ENCODE measurements around the gene PLEKHA7.

The PLEKHA7 gene

DNA sequence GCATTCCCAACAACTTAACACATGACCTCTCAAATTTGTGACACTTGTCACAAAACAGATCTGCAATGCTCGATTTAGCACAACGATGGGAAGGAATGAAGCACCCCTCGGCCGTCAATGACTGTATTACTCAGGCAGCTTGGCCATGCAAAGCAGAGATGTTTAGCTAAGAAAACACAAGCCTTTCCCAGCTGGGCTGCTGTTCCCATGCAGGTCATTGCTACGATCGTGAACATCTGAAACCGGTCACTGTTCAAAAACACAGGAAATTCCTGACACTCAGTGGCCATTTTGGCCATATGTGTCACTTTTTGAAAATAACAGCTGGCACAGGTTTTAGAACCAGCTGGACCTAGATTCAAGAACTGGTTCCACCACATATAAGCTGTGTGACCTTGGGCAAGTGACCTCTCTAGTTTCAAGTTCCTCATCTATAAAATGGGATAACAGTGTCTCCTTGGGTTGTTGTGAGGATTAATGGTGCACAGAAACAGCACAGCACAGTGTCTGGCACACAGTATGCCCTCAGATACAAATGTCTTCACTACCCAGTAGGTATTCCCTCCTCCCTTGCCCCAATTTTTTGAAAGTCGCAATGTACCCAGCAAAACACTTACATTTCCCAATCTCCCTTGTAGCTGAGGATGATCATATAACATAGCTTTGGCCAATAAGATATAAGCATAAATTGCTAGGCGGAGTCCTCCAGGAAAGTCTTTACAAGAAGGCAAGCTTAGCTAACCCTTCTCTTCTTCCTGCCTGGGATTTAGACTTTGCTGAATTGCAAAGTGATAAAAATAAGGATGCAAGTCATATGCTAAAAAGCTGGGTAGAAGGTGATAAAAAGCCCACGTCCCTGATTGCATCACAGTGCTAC, 182.7 kb downstream of the PLEKHA7 start:
- Histone ChIP-seq H3K9ac (ENCODE audit: low read depth, low read length) (no peak overlapping the region), H3K27ac (ENCODE audit: low read depth, low read length) (no peak overlapping the region), H3K27me3 (ENCODE audit: insufficient read depth, low read length) (no peaks in the 10 kb centered on the region), H3K4me1 (ENCODE audit: insufficient read depth, low read length) (peaks cover 12% of the 10 kb centered on the region), H3K4me3 (ENCODE audit: low read length) (no peak overlapping the region), H3K9me3 (ENCODE audit: insufficient read depth, low read depth, low read length) (no peaks in the 10 kb centered on the region), H3K36me3 (ENCODE audit: insufficient read depth, low read length) (no peaks in the 10 kb centered on the region)
- 86% methylated on average over 10 of the region's 10 CpGs for whole genome bisulfite sequencing

- 92% methylated on average over 2 of the region's 2 CpGs for WGBS
- no peaks in the 10 kb centered on the region for H3K36me3 ChIP-seq (ENCODE audit: insufficient read depth, low read length)
- peaks cover 5% of the 10 kb centered on the region for H3K4me1 ChIP-seq (ENCODE audit: insufficient read depth, low read length)
- H3K4me3 ChIP-seq (ENCODE audit: low read length): no peak overlapping the region
- H3K9me3 ChIP-seq (ENCODE audit: insufficient read depth, low read depth, low read length): no peaks in the 10 kb centered on the region
- H3K27me3 ChIP-seq (ENCODE audit: insufficient read depth, low read length): no peaks in the 10 kb centered on the region
- no peak overlapping the region for H3K27ac ChIP-seq (ENCODE audit: low read depth, low read length)
- no peak overlapping the region for H3K9ac ChIP-seq (ENCODE audit: low read depth, low read length)
These were observed 187.1 kb downstream of the PLEKHA7 start for GRCh38 chr11:16827139-16827538.

DNA sequence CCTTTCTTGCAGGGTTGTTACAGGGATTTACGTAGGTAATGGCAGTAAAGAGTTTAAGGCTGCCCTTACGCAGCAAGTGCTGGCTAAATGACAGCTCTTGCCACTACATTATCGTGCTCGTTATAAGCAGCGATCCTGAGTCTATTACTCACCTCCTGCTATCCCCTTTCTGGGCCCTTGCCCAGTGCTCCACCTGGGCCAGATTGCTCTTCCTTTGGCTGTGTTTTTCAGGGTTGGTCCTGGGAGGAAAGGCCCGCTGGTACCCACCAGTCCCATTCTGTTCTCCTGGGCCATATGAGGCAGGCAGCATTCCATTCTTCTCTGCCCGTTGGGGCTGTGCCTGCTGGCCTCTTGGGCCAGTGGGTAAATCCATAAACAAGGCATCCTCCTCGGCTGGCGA, 188.2 kb downstream of the PLEKHA7 start:
- no peaks in the 10 kb centered on the region for H3K4me1 ChIP-seq (ENCODE audit: insufficient read depth, low read length)
- 95% methylated on average over 9 of the region's 9 CpGs for WGBS
- H3K9me3 ChIP-seq (ENCODE audit: insufficient read depth, low read depth, low read length): no peaks in the 10 kb centered on the region
- H3K27me3 ChIP-seq (ENCODE audit: insufficient read depth, low read length): no peaks in the 10 kb centered on the region
- H3K9ac ChIP-seq (ENCODE audit: low read depth, low read length): no peak overlapping the region
- no peak overlapping the region for H3K4me3 ChIP-seq (ENCODE audit: low read length)
- no peaks in the 10 kb centered on the region for H3K36me3 ChIP-seq (ENCODE audit: insufficient read depth, low read length)
- H3K27ac ChIP-seq (ENCODE audit: low read depth, low read length): no peak overlapping the region

GRCh38 chr11:16825101-16825500, 189.1 kb downstream of the PLEKHA7 start:
- Histone ChIP-seq H3K36me3 (ENCODE audit: insufficient read depth, low read length) (no peaks in the 10 kb centered on the region), H3K4me1 (ENCODE audit: insufficient read depth, low read length) (0 out of 2 replicates have a peak, but pooled peaks cover 1% of the 10 kb centered on the region), H3K4me3 (ENCODE audit: low read length) (no peak overlapping the region), H3K9me3 (ENCODE audit: insufficient read depth, low read depth, low read length) (no peaks in the 10 kb centered on the region), H3K27me3 (ENCODE audit: insufficient read depth, low read length) (no peaks in the 10 kb centered on the region), H3K9ac (ENCODE audit: low read depth, low read length) (no peak overlapping the region), H3K27ac (ENCODE audit: low read depth, low read length) (no peak overlapping the region)
- 77% methylated on average over 5 of the region's 5 CpGs for WGBS

- Histone ChIP-seq H3K9ac (ENCODE audit: low read depth, low read length) (no peak overlapping the region), H3K4me3 (ENCODE audit: low read length) (no peak overlapping the region)
- WGBS: 33% methylated on average over 8 of the region's 8 CpGs
These were observed 193.7 kb downstream of the PLEKHA7 start for GRCh38 chr11:16820324-16821092.

DNA sequence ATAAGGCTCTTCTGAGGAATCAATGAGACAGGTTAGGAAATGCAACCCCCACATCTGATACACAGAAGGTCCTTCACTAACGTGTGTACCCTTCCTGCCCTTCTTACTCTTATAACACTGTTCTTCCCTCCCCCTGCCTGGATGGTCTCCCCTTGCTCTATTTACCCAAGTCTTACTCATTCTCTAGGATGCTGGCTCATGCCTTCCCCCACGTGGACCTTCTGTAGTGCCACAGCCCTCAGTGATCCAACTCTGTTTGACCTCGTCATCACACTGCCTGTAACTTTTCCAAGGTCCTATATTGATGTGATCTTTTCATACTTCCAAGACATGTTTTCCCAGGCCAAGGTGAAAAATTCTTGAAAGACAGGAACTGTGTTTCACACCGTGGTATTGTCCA, 195.9 kb downstream of the PLEKHA7 start:
- Histone ChIP-seq H3K4me1 (ENCODE audit: insufficient read depth, low read length) (0 out of 2 replicates have a peak, but pooled peaks cover 2% of the 10 kb centered on the region), H3K27ac (ENCODE audit: low read depth, low read length) (no peak overlapping the region), H3K9me3 (ENCODE audit: insufficient read depth, low read depth, low read length) (no peaks in the 10 kb centered on the region), H3K4me3 (ENCODE audit: low read length) (no peak overlapping the region), H3K9ac (ENCODE audit: low read depth, low read length) (no peak overlapping the region), H3K27me3 (ENCODE audit: insufficient read depth, low read length) (no peaks in the 10 kb centered on the region), H3K36me3 (ENCODE audit: insufficient read depth, low read length) (0 out of 2 replicates have a peak, but pooled peaks cover 5% of the 10 kb centered on the region)
- WGBS: 77% methylated on average over 4 of the region's 4 CpGs

More at GRCh38 chr11:16820324-16821092, 193.7 kb downstream of the PLEKHA7 start:
- Histone ChIP-seq H3K36me3 (ENCODE audit: insufficient read depth, low read length) (0 out of 2 replicates have a peak, but pooled peaks cover 5% of the 10 kb centered on the region), H3K27me3 (ENCODE audit: insufficient read depth, low read length) (no peaks in the 10 kb centered on the region), H3K9me3 (ENCODE audit: insufficient read depth, low read depth, low read length) (no peaks in the 10 kb centered on the region), H3K4me1 (ENCODE audit: insufficient read depth, low read length) (0 out of 2 replicates have a peak, but pooled peaks cover 2% of the 10 kb centered on the region), H3K27ac (ENCODE audit: low read depth, low read length) (no peak overlapping the region)

DNA sequence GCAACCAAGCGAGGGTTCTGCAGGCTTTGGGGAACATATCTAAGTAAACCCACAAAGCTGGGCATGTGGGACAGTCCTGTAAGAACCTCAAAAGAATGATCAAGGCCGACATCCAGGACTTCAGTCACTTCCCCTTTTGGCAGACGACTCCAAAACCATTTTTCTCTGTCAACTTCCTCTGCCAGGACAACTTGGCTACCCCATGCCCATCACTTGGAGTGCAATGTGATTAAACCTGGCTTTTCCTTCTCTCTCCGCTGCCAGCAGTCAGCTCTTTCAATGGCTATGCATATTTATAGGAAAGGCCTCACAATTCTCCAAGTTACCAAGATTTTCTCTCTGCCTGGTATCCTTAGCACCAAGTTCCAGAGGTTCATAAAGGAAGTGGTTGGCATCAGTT, 196.9 kb downstream of the PLEKHA7 start:
- Histone ChIP-seq H3K4me3 (ENCODE audit: low read length) (no peak overlapping the region), H3K4me1 (ENCODE audit: insufficient read depth, low read length) (peaks cover 9% of the 10 kb centered on the region; the same call in 1 of the 2 replicates), H3K27ac (ENCODE audit: low read depth, low read length) (no peak overlapping the region), H3K36me3 (ENCODE audit: insufficient read depth, low read length) (0 out of 2 replicates have a peak, but pooled peaks cover 5% of the 10 kb centered on the region), H3K27me3 (ENCODE audit: insufficient read depth, low read length) (no peaks in the 10 kb centered on the region), H3K9me3 (ENCODE audit: insufficient read depth, low read depth, low read length) (no peaks in the 10 kb centered on the region), H3K9ac (ENCODE audit: low read depth, low read length) (no peak overlapping the region)
- WGBS: 89% methylated on average over 4 of the region's 4 CpGs

DNA sequence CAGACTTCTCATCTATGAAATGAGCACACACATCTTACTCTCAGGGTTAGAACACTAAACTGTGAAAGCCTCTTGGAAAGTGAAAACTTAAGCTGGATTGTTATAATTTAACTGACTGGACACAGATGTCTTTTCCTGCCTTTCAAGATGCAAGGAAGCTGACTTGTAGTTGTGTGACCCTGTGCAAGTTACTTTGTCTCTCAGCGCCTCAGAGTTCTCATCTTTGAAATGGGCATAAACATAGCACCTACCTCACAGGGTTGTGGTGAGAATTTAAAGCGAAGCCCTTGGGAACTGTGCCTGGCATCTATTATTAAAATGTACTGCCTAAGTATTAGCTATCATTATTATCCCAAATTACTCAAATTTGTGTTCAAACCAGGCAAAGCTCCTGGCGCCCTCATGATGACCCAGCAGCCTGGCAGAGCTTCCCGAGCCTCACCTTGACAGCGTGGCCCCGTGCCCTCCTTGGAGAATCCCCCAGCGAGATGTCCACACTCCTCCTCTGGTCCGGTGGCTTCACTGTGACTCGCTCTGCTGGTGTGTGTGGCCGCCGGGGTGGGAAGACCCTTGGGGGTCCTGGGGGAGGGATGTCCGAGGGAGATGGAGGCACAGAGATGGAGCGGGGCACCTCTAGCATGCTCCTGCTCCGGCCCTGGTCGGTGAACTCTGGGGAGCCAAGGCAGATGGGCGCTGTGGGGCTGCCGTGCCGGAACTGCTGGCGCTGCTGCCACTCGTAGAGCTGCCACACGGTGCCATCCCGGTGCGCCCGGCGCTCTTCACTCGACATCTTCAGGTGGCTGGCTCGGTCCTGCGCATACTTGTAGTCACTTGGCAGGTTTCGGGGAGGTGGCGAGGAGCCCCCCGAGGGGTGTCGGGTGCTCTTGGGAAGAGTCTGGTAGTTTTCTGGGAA, 197.6 kb downstream of the PLEKHA7 start:
- Histone ChIP-seq H3K9ac (ENCODE audit: low read depth, low read length) (no peak overlapping the region), H3K36me3 (ENCODE audit: insufficient read depth, low read length) (0 out of 2 replicates have a peak, but pooled peaks cover 5% of the 10 kb centered on the region), H3K27me3 (ENCODE audit: insufficient read depth, low read length) (no peaks in the 10 kb centered on the region), H3K4me1 (ENCODE audit: insufficient read depth, low read length) (peaks cover 14% of the 10 kb centered on the region; the same call in 1 of the 2 replicates), H3K4me3 (ENCODE audit: low read length) (no peak overlapping the region), H3K27ac (ENCODE audit: low read depth, low read length) (no peak overlapping the region), H3K9me3 (ENCODE audit: insufficient read depth, low read depth, low read length) (no peaks in the 10 kb centered on the region)
- WGBS: 94% methylated on average over 32 of the region's 32 CpGs

GRCh38 chr11:16815047-16815767, 199.0 kb downstream of the PLEKHA7 start:
- Histone ChIP-seq H3K9ac (ENCODE audit: low read depth, low read length) (no peak overlapping the region), H3K27ac (ENCODE audit: low read depth, low read length) (no peak overlapping the region), H3K27me3 (ENCODE audit: insufficient read depth, low read length) (no peaks in the 10 kb centered on the region), H3K9me3 (ENCODE audit: insufficient read depth, low read depth, low read length) (no peaks in the 10 kb centered on the region), H3K36me3 (ENCODE audit: insufficient read depth, low read length) (0 out of 2 replicates have a peak, but pooled peaks cover 5% of the 10 kb centered on the region), H3K4me1 (ENCODE audit: insufficient read depth, low read length) (peaks cover 14% of the 10 kb centered on the region; the same call in 1 of the 2 replicates), H3K4me3 (ENCODE audit: low read length) (no peak overlapping the region)
- WGBS: 88% methylated on average over 23 of the region's 23 CpGs
